ENCODE data around the gene FGR.
A peak's percentile ranks its signal among the peaks of the same experiment; 100 is the strongest.

FGR gene

GRCh38 chr1:27585684-27586083 lies 49.3 kb downstream of the FGR start:
- no peak for DNase-seq

DNA sequence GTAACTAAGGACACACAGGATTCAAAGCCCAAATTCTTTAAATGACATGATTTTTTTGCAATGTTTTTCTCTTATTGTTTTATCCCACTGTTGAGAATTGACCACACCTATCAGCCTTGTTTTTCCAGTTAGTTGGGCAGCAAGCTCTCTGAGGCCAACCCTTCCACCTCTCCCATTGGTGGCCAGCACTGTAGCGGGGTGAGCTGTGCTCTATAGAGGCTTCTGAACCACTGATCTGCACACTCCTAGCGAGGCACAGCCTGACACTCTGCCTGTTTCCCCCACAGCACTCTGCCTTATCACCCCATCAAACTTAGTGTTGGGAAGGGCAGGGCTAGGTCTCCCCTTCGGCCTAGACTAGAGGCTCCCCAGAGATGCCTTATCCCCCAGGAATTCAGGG lies 50.5 kb downstream of the FGR start:
- DNase-seq = no peak

- no peak for DNase-seq
Measured at GRCh38 chr1:27583479-27583878, 51.5 kb downstream of the FGR start.

DNA sequence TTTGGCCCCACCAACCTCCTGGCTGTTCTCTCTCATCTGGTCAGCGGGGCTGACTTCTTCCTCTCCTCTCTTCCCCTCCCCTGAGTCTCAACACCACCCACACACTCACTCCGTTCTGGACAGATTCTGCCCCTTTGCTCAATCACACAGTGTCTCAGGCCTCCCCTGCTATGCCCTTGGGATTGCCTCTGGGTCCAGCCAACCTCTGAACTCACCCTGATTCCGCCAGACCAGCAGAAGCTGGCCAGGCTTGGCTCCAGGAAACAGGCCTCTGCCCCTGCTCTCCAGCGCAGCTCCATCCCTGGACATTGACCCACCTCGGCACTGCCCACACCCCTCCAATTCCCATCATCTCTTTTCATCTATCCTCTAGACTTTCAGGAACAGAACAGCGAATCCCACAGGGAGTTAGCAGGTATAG lies 53.2 kb downstream of the FGR start:
- DNase-seq = no peak

- no peak for DNase-seq
Measured at GRCh38 chr1:27577504-27578188, 57.3 kb downstream of the FGR start.

DNA sequence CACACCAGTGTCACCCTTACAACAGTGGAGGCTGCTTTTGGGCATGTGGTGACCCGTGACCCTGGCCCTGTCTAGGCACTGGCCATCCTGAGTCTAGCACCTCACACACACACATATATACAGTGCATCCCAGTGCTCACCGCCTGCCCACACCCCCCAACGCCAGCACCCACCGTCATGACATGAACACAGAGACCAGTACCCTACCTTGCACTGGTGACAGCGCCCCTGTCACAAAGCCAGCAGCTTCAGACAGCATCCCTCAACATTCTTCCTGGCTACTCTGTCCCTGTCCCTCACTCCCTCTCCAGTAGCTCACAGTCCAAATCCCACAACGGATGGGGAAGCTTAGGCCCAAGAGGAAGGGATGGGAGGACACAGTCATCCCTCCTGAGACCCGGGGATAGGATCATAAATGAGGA lies 58.2 kb downstream of the FGR start:
- DNase-seq = no peak

GRCh38 chr1:27575840-27576331 lies 59.1 kb downstream of the FGR start:
- no peak for DNase-seq

DNA sequence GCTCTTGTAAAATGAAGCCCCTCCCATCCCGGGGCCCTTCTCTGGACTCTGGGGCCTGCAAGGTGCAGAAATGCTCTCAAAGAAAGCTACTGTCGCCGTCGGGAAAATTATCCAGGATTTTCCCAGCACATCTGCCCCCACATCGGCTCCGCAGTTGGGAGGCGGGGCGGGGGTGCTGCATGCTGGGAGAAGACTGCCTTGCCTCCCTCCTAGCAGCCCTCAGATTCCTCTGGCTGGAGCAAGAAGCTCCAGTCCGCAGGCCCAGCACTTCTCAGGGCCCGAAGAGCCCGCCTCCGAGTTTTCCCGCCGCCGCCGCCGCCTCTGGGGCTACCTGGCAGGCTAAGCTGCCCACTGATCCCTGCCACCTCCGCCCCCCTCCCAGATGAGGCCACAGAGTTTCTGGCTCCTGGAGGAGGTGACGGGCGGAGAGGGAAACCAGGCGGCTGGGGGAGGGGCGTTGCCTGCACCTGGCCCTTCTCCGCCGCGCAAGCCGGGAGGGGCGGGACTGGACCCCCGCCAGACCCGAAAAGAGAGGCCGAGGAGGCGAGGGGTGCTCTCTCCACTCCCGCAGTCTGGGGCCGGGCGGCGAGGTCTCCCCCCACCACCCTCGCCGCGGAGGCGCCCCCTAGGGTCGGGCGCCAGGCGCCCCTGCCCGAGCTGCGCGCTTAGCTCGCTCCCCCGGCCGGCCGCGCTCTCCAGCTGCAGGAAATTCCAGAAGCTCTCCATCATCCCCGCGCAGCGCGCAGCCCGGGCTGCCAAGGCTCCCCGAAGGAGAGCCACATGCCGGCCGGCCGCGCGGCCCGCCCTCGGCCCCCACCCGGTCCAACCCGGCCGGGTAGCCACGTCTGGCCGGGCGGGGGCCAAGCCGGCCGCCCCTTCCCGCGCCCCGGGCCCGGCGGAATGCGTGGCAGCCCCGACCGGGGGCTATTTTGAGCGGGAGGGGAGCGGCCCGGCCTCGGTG lies 59.8 kb downstream of the FGR start:
- DNase-seq = no peak

- no peak for DNase-seq
Measured at GRCh38 chr1:27574001-27574781, 60.8 kb downstream of the FGR start.

- DNase-seq = no peak
Measured at GRCh38 chr1:27572679-27573426, 62.1 kb downstream of the FGR start.

DNA sequence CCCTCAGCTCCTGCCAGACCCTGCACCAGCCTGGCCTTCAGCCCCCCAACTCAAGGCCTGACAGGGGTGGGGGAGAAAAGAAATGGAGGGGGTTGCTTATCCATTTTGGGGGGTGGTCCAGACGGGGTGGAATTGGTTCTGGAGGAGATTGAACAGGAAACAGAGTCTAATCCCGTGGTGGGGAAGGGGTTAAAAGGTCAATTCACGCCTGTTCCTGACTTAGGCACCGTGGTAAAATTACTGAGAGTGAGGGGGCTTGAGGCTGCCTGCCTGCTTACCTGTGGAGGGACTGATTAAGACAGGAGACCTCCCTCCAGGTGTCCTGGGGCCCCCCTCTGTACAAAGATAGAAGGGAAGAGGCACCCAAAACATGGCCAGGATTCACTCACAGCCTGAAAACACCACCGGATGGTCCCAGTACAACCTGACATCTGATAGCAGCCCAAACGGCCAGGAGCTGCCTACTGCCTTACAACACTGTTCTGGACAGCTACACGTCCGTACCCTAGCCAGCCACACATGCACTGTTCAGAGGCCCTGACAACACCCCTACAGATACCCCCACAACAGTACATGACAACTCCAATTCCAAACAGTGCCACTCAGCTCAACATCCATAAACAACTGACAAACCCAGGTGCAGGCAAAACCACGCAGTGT lies 62.8 kb downstream of the FGR start:
- DNase-seq = no peak

- no peak for DNase-seq
Measured at GRCh38 chr1:27571439-27572018, 63.5 kb downstream of the FGR start.

DNA sequence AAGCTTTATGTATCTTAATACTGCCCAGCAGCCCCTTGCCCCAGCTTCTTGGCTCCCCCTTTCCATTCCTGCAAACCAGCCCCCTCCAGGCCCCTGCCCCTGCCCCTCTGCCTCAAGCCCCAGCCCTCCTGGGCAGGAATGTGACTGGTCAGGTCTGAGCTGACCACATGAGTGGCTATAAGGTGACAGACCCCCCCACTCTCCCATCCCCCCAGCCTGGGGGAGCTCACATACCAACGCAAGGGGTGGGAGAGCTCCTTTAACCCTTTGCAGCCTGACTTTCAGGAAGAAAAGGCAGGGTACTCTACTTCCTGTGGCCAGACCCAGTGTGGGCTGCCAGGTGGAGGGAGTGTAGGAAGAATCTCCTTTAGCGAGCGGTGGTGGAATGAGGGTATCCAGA lies 64.2 kb downstream of the FGR start:
- no peak for DNase-seq

DNA sequence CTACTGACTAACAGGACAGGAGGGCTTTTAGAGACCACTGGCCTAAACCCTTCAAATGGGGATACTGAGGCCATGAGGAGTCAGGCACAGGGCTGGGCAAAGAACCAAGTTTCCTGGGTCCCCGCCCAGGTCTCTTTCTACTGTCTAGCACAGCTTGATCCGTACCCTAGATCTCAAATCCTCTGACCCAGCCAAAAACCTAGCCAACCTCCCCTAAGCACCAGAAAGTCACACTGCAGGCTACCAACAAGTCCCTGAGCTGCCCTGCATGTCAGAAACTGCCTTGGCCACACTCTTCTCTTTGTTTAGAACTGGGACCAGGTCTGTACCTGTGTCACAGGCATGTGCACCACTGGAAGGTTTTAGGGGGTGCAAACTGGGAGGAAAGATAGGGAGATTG lies 64.6 kb downstream of the FGR start:
- DNase-seq = no peak

DNA sequence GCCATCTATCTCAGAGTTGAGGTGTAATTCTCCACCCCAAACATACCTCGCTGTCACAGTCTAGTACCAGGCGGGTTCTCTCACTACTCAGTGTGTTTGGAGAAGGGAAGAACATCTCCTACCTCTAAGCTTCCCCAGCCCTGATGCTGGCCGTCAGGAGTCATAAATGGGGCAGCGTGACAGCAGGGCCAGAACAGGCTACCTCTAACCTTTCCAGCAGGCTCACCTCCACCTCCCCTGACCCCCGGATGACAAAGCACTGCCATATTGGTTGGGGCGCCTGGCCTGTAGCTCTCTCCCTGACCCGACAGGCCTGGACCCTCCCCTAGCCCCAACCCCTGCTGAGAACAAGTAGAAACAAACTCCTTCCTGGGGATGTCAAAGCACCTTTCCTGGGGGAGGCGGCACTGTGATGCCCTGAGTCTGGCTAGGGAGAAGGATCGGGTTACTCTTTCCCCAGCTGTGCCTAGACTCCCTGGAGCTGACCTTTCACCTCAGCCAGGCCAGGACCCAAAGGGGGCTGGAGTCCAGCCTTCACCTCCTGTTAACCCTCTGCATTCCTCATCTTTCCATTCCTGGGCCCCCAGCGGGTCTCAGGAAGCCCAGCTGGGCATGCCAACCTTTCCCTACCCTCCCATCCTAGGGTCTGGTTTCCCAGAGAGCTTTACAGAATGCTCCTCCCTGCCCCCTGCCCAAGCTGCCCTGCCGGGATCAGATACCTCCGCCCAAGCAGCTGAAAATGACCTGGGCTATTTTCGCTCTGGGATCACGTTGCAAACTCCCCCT lies 65.3 kb downstream of the FGR start:
- no peak for DNase-seq

DNA sequence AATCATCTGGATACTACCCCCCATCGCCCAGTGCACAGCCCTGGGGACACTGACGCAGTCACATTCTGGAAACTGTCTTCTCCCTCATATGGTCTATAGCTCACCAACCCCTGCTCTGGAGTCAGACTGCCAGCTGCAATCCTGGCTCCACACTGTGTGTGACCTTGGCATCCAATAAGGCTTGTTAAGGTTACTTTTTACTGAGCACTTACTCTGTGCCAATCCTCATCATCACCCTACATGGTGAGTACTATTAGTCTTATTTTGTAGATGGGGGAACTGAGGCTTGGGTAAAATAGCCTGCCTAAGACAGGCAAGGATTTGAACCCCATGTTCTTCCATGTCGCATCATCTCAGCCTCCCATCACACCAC lies 65.9 kb downstream of the FGR start:
- DNase-seq = no peak

- peak; percentile 97 for DNase-seq
Measured at GRCh38 chr1:27568300-27569087, 66.5 kb downstream of the FGR start.

DNA sequence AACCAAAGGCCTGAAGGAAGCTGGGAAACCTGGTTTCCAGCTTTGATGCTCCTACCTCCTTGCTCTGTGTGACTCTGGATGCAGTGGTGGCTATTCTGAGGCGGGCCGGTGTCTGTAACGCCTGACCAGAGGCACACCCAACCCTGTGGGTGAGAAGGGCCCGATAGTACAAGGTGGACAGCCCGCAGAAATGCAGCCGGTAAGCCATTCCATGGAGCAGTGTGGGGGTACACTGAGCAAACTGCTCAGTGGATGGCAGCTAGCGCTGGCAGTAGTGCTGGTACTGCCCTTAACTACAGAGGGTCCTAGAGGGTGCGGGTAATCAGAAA lies 67.0 kb downstream of the FGR start:
- no peak for DNase-seq

GRCh38 chr1:27567146-27567526 lies 67.8 kb downstream of the FGR start:
- no peak for DNase-seq

Data from activated effector memory CD4-positive, alpha-beta T cell treated with anti-CD3 and anti-CD28 coated beads, Interleukin-2, amount 50 U/mL, for 16 hours (primary cell).